SK-N-SH (cell line): ENCODE data around the gene CCM2. TPM values are rescaled to one million over a fixed set of nuclear protein-coding genes. Genes with fewer than 3 reads are reported as not detected.

Source experiments
- CTCF ChIA-PET: fragments of 300-600, 350-600 bp; formaldehyde crosslinking; extraction: SDS; loops from one replicate; lab custom pipeline; 2021; lab: Yijun Ruan, JAX
- POLR2A ChIA-PET: fragments of 350-600 bp; sonication (Branson Sonifier 250); formaldehyde crosslinking; extraction: SDS; loops from one replicate; lab custom pipeline; 2020; ENCODE audit warnings: antibody characterized with exemption, inconsistent platforms; lab: Yijun Ruan, JAX
- DNase-seq: peaks from one replicate; pipeline ENCODE4 v3.0.0; 2012
- H2AFZ ChIP-seq: fragments of 200-600 bp; sonication (generic); 2 replicates; pipeline ENCODE4 v1.8.1; 2016; ENCODE audit warnings: antibody characterized with exemption, mild to moderate bottlenecking, low read depth
- H3F3A ChIP-seq: fragments of 200-600 bp; sonication (generic); replicated peaks from 2 replicates; pipeline ENCODE3; 2016; ENCODE audit warnings: antibody characterized with exemption, mild to moderate bottlenecking; ENCODE audit not compliant: insufficient read depth
- H3K27ac ChIP-seq, 2 experiments: fragments of 200-500 bp in 1 of 2; fragments of 200-600 bp in 1 of 2; sonication (Bioruptor generic) in 1 of 2; sonication (generic), shearing (Covaris generic) in 1 of 2; 2 replicates each; pipeline versions ENCODE4 v1.5.1 to v1.6.1; 2014 to 2016; ENCODE audit warnings: low read depth in 2 of 2, inconsistent platforms in 1 of 2, low read length in 1 of 2, mild to moderate bottlenecking in 1 of 2, mixed read lengths in 1 of 2
- H3K27me3 ChIP-seq: fragments of 200-600 bp; sonication (generic), shearing (Covaris generic); 2 replicates; pipeline ENCODE4 v1.6.1; 2016; ENCODE audit warnings: mixed run types; ENCODE audit not compliant: insufficient read depth
- H3K36me3 ChIP-seq, 2 experiments: fragments of 200-500 bp in 1 of 2; fragments of 200-600 bp in 1 of 2; sonication (Bioruptor generic) in 1 of 2; sonication (generic) in 1 of 2; replicated peaks in 1 of 2; 2 replicates each; pipeline versions ENCODE3 to v1.5.1; 2014 to 2016; ENCODE audit warnings: low read length in 1 of 2, mild to moderate bottlenecking in 1 of 2; ENCODE audit not compliant: insufficient read depth in 2 of 2, control insufficient read depth in 1 of 2
- H3K4me1 ChIP-seq, 2 experiments: fragments of 200-500 bp in 1 of 2; fragments of 200-600 bp in 1 of 2; sonication (Bioruptor generic) in 1 of 2; sonication (generic), shearing (Covaris generic) in 1 of 2; 2 replicates each; pipeline versions ENCODE4 v1.5.1 to v1.6.1; 2014 to 2016; ENCODE audit warnings: low read depth in 1 of 2, low read length in 1 of 2, mixed run types in 1 of 2; ENCODE audit not compliant: insufficient read depth in 2 of 2, control insufficient read depth in 1 of 2
- H3K4me2 ChIP-seq: fragments of 200-600 bp; sonication (generic), shearing (Covaris generic); 2 replicates; pipeline ENCODE4 v1.6.1; 2017; ENCODE audit warnings: mixed run types
- H3K4me3 ChIP-seq, 2 experiments: fragments of 200-500 bp in 1 of 2; fragments of 200-600 bp in 1 of 2; sonication (Bioruptor generic) in 1 of 2; sonication (generic), shearing (Covaris generic) in 1 of 2; 2 replicates each; pipeline versions ENCODE4 v1.5.1 to v1.8.1; 2014 to 2016; ENCODE audit warnings: low read depth in 2 of 2, inconsistent platforms in 1 of 2, low read length in 1 of 2, mild to moderate bottlenecking in 1 of 2, mixed read lengths in 1 of 2, moderate library complexity in 1 of 2
- H3K79me2 ChIP-seq: fragments of 200-600 bp; sonication (generic); 2 replicates; pipeline ENCODE4 v1.8.1; 2017; ENCODE audit warnings: mild to moderate bottlenecking; ENCODE audit not compliant: insufficient read depth
- H3K9ac ChIP-seq: fragments of 200-600 bp; sonication (generic); 2 replicates; pipeline ENCODE4 v1.6.1; 2017; ENCODE audit warnings: mixed run types
- H3K9me2 ChIP-seq: fragments of 200-600 bp; sonication (generic); 2 replicates; pipeline ENCODE4 v1.6.1; 2017; ENCODE audit warnings: mixed run types
- H3K9me3 ChIP-seq: fragments of 200-600 bp; sonication (generic); 2 replicates; pipeline ENCODE4 v1.6.1; 2017; ENCODE audit warnings: mixed run types, mild to moderate bottlenecking, moderate library complexity
- H4K20me1 ChIP-seq: fragments of 200-600 bp; sonication (generic); 2 replicates; pipeline ENCODE4 v1.6.1; 2017; ENCODE audit warnings: mild to moderate bottlenecking, mixed run types; ENCODE audit not compliant: insufficient read depth
- EZH2phosphoT487 ChIP-seq: fragments of 200-600 bp; sonication (generic); IDR thresholded peaks from 2 replicates; pipeline ENCODE4 v1.6.1; 2017; ENCODE audit warnings: low read depth, mixed run types, mild to moderate bottlenecking, antibody characterized with exemption, moderate library complexity, borderline replicate concordance
- FOXJ3 ChIP-seq: sonication (generic); formaldehyde crosslinking; IDR thresholded peaks from 2 replicates; pipeline ENCODE4 v1.5.1; 2020; ENCODE audit warnings: mild to moderate bottlenecking, missing genetic modification reagents
- FOXM1 ChIP-seq: IDR thresholded peaks from 2 replicates; pipeline ENCODE4 v1.4.0; 2012; ENCODE audit warnings: low read depth, mild to moderate bottlenecking
- RCOR1 ChIP-seq: fragments of 150-350 bp; IDR thresholded peaks from 2 replicates; pipeline ENCODE4 v1.6.1; 2017; ENCODE audit warnings: antibody characterized with exemption, low read length
- SMC3 ChIP-seq: IDR thresholded peaks from 2 replicates; pipeline ENCODE4 v1.6.1; 2012; ENCODE audit warnings: low read depth, low read length, improper control_type of control experiment
- TAF1 ChIP-seq: IDR thresholded peaks from 2 replicates; pipeline ENCODE4 v1.6.1; 2012; ENCODE audit warnings: low read depth, mild to moderate bottlenecking, low read length, moderate library complexity, borderline replicate concordance
- TCF12 ChIP-seq: IDR thresholded peaks from 2 replicates; pipeline ENCODE4 v1.4.0; 2012
- WGBS: methylation state at CpG from one replicate; pipeline ENCODE4 v1.1.6; 2017; ENCODE audit warnings: low lambda C conversion rate; 5-methylcytosine and 5-hydroxymethylcytosine counted together
- polyA plus RNA-seq, 3 experiments: library from polyadenylated mRNA; depleted of rRNA; stranded (reverse); fragments of >200 nt; gene quantifications; 2 replicates each; pipeline ENCODE4 v1.2.3, GENCODE V29; 2012
- TF ChIP-seq, protein P1 (sequence below): fragments of 150-350 bp; IDR thresholded peaks from 2 replicates; pipeline ENCODE4 v1.6.1; 2017; ENCODE audit warnings: antibody characterized with exemption, low read length, low read depth, borderline replicate concordance
- TF ChIP-seq, protein P2 (sequence below): IDR thresholded peaks from 2 replicates; pipeline ENCODE4 v1.4.0; 2012; ENCODE audit warnings: low read depth, borderline replicate concordance
- TF ChIP-seq, protein P3 (sequence below): IDR thresholded peaks from 2 replicates; pipeline ENCODE4; 2012

CCM2 gene
- polyA plus RNA-seq, 1 of the 3 experiments (the other 2 are of a cell fraction) = 83.2 TPM

DNA sequence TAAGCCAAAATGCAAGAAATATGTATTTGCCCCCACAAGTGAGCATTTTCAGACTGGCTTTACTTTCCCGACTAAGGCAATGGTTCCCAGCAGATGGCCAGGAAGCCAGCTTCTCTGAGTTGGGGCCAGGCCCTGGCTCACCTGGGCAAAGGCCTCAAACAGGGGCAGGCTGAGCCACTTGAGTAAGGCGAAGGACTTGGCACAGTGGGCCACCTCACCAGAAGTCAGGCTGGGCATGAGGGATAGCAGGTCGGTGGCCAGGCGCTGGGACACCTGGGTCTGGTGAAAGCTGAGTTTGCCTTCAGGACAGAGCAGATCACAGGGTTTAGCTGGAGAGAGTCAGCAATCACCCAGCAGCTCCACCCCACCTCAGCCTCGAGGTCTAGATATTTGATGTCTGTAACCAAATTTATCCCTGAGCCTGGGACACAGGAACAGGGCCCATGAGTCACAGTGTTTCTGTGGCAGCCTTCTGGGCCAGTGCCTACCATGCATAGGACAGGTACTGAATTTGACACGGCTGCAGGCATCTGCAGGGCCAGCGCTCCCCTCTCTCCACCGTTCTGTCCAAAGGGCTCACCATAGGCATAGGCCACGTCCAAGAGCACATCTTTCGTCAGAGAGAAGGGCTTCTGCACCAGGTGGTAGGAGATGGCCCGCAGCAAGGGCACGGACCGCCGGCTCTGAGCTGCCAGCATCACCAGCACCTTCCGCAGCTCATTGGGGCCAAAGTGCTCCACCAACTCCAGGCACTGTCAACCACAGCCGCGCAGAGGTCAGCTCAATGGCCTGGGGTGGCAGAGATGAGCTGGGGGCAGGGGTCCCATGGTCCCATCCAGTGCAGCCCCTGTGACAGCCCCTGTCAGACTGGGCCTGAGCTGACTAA lies 104.2 kb downstream of the CCM2 start:
- no peak overlapping the region for H3K4me3 ChIP-seq

More for the DNA sequence above, 104.2 kb downstream of the CCM2 start:
- Histone ChIP-seq H3K27ac (no peak overlapping the region), H3K4me1 (peaks cover 7 to 18% of the 10 kb centered on the region in 2 experiments; a peak in 1 of 4 replicates), H3K9me3 (no peaks in the 10 kb centered on the region), H3K9me2 (no peaks in the 10 kb centered on the region), H2AFZ (no peak overlapping the region), H3K36me3 (peaks cover 67 to 100% of the 10 kb centered on the region in 2 experiments), H3K27me3 (no peaks in the 10 kb centered on the region), H3K9ac (no peak overlapping the region), H3K4me2 (no peak overlapping the region), H4K20me1 (peaks cover 62% of the 10 kb centered on the region), H3F3A (no peaks in the 10 kb centered on the region), H3K79me2 (peaks cover 48% of the 10 kb centered on the region)
- WGBS = 92% methylated on average over 15 of the region's 17 CpGs
- DNase-seq = no peak
- TF ChIP-seq, protein P1, sequence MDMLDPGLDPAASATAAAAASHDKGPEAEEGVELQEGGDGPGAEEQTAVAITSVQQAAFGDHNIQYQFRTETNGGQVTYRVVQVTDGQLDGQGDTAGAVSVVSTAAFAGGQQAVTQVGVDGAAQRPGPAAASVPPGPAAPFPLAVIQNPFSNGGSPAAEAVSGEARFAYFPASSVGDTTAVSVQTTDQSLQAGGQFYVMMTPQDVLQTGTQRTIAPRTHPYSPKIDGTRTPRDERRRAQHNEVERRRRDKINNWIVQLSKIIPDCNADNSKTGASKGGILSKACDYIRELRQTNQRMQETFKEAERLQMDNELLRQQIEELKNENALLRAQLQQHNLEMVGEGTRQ = no peak
- no peak for TF ChIP-seq FOXM1
- TF ChIP-seq EZH2phosphoT487 = no peak
- TF ChIP-seq TAF1 = no peak
- no peak for TF ChIP-seq TCF12
- TF ChIP-seq, protein P2, sequence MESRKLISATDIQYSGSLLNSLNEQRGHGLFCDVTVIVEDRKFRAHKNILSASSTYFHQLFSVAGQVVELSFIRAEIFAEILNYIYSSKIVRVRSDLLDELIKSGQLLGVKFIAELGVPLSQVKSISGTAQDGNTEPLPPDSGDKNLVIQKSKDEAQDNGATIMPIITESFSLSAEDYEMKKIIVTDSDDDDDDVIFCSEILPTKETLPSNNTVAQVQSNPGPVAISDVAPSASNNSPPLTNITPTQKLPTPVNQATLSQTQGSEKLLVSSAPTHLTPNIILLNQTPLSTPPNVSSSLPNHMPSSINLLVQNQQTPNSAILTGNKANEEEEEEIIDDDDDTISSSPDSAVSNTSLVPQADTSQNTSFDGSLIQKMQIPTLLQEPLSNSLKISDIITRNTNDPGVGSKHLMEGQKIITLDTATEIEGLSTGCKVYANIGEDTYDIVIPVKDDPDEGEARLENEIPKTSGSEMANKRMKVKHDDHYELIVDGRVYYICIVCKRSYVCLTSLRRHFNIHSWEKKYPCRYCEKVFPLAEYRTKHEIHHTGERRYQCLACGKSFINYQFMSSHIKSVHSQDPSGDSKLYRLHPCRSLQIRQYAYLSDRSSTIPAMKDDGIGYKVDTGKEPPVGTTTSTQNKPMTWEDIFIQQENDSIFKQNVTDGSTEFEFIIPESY = no peak
- no peak for TF ChIP-seq SMC3
- TF ChIP-seq, protein P3, sequence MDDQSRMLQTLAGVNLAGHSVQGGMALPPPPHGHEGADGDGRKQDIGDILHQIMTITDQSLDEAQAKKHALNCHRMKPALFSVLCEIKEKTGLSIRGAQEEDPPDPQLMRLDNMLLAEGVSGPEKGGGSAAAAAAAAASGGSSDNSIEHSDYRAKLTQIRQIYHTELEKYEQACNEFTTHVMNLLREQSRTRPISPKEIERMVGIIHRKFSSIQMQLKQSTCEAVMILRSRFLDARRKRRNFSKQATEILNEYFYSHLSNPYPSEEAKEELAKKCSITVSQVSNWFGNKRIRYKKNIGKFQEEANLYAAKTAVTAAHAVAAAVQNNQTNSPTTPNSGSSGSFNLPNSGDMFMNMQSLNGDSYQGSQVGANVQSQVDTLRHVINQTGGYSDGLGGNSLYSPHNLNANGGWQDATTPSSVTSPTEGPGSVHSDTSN = no peak
- TF ChIP-seq RCOR1 = no peak
- no peak for TF ChIP-seq FOXJ3
- ChIA-PET POLR2A (interaction anchor here (0.7 to 1.5 kb wide), 2 partner anchors 14 to 15 kb away, joined by 3 to 4 read pairs; no protein-coding TSS in a partner anchor), CTCF (interaction anchor here (0.7 to 1.5 kb wide), 4 partner anchors 19 to 130 kb away, joined by 3 read pairs; no protein-coding TSS in a partner anchor)
